HepG2 (cell line): ENCODE measurements around the gene PET100. TPM values are rescaled to one million over a fixed set of nuclear protein-coding genes. Genes with fewer than 3 reads are reported as not detected.

Experiments
- DMAP1 ChIP-seq: IDR thresholded peaks from 2 replicates; pipeline ENCODE4 v1.6.1; 2016
- EED ChIP-seq: sonication (generic); formaldehyde crosslinking; IDR thresholded peaks from 2 replicates; pipeline ENCODE4 v1.5.0; 2020; ENCODE audit warnings: mild to moderate bottlenecking, missing genetic modification reagents
- FOSL2 ChIP-seq: sonication (generic); formaldehyde crosslinking; IDR thresholded peaks from 2 replicates; pipeline ENCODE4 v1.4.0; 2020; ENCODE audit warnings: missing genetic modification reagents
- HNF4G ChIP-seq, 2 experiments: sonication (generic) in 1 of 2; formaldehyde crosslinking in 1 of 2; IDR thresholded peaks; 2 replicates each; pipeline versions ENCODE4 v1.4.0 to v1.6.1; 2011 to 2020; ENCODE audit warnings: borderline replicate concordance in 2 of 2, low read depth in 2 of 2, mild to moderate bottlenecking in 2 of 2, low read length in 1 of 2, missing genetic modification reagents in 1 of 2, moderate library complexity in 1 of 2
- MATR3 ChIP-seq: sonication (generic); formaldehyde crosslinking; IDR thresholded peaks from 2 replicates; pipeline ENCODE4 v1.4.0; 2020; ENCODE audit warnings: missing genetic modification reagents
- MAZ ChIP-seq, 2 experiments: sonication (generic) in 1 of 2; formaldehyde crosslinking in 1 of 2; IDR thresholded peaks; 2 replicates each; pipeline versions ENCODE4 v1.5.0 to v1.6.1; 2012 to 2020; ENCODE audit warnings: low read depth in 2 of 2, mild to moderate bottlenecking in 2 of 2, borderline replicate concordance in 1 of 2, improper control_type of control experiment in 1 of 2, low read length in 1 of 2, missing genetic modification reagents in 1 of 2, moderate library complexity in 1 of 2
- SRY ChIP-seq: sonication (generic); formaldehyde crosslinking; IDR thresholded peaks from 2 replicates; pipeline ENCODE4 v1.8.0; 2022; ENCODE audit warnings: mild to moderate bottlenecking, missing genetic modification reagents
- STAG1 ChIP-seq: sonication (generic); formaldehyde crosslinking; IDR thresholded peaks from 2 replicates; pipeline ENCODE4 v1.4.0; 2020; ENCODE audit warnings: missing genetic modification reagents
- WIZ ChIP-seq: sonication (generic); formaldehyde crosslinking; IDR thresholded peaks from 2 replicates; pipeline ENCODE4 v1.5.1; 2020; ENCODE audit warnings: mild to moderate bottlenecking, missing genetic modification reagents
- ZBTB3 ChIP-seq: sonication (generic); formaldehyde crosslinking; IDR thresholded peaks from 2 replicates; pipeline ENCODE4 v1.4.0; 2020; ENCODE audit warnings: low read depth, mild to moderate bottlenecking, moderate library complexity, missing genetic modification reagents, borderline replicate concordance
- ZBTB7B ChIP-seq: sonication (generic); formaldehyde crosslinking; IDR thresholded peaks from 2 replicates; pipeline ENCODE4 v1.4.0; 2020; ENCODE audit warnings: missing genetic modification reagents
- ZEB1 ChIP-seq: IDR thresholded peaks from 2 replicates; pipeline ENCODE4 v1.6.1; 2012; ENCODE audit warnings: mild to moderate bottlenecking, low read depth, inconsistent platforms; ENCODE audit not compliant: insufficient replicate concordance
- ZFP90 ChIP-seq: sonication (generic); formaldehyde crosslinking; IDR thresholded peaks from 2 replicates; pipeline ENCODE4 v1.8.0; 2022; ENCODE audit warnings: missing genetic modification reagents, mild to moderate bottlenecking, inconsistent platforms, borderline replicate concordance
- ZFY ChIP-seq: sonication (generic); formaldehyde crosslinking; IDR thresholded peaks from 2 replicates; pipeline ENCODE4 v1.4.0; 2020; ENCODE audit warnings: missing genetic modification reagents
- ZNF24 ChIP-seq: fragments of 450-650 bp; IDR thresholded peaks from 2 replicates; pipeline ENCODE4 v1.6.1; 2017; ENCODE audit warnings: antibody characterized with exemption, mild to moderate bottlenecking
- polyA plus RNA-seq, 8 experiments: library from polyadenylated mRNA; depleted of rRNA in 3 of 8; stranded (reverse) in 7 of 8; unstranded in 1 of 8; fragments of >200 nt; fragmentation: Illumina TruSeq in 4 of 8; extraction: Trizol in 4 of 8; gene quantifications; 2 replicates each; pipeline versions ENCODE4 v1.2.1 to v1.2.3, GENCODE V29; 2011 to 2016; ENCODE audit warnings: low read depth in 4 of 8, missing spikeins in 1 of 8, mixed read lengths in 1 of 8; ENCODE audit not compliant: insufficient read depth in 1 of 8
- total RNA-seq, 5 experiments: library from RNA; depleted of rRNA; stranded (reverse); fragments of >200 nt; fragmentation: Illumina TruSeq; extraction: Trizol; gene quantifications; 2 replicates each; pipeline ENCODE4 v1.2.3, GENCODE V29; 2016; ENCODE audit warnings: low read depth in 1 of 5
- TF ChIP-seq, protein P1 (sequence below): sonication (generic); formaldehyde crosslinking; IDR thresholded peaks from 2 replicates; pipeline ENCODE4 v1.4.0; 2020; ENCODE audit warnings: missing genetic modification reagents, borderline replicate concordance
- TF ChIP-seq, protein P2 (sequence below): sonication (generic); formaldehyde crosslinking; IDR thresholded peaks from 2 replicates; pipeline ENCODE4 v1.5.1; 2020; ENCODE audit warnings: mild to moderate bottlenecking, missing genetic modification reagents, moderate library complexity
- TF ChIP-seq, protein P3 (sequence below): IDR thresholded peaks from 2 replicates; pipeline ENCODE4 v1.6.1; 2012; ENCODE audit warnings: inconsistent platforms
- TF ChIP-seq, protein P4 (sequence below), 2 experiments: sonication (generic) in 1 of 2; formaldehyde crosslinking in 1 of 2; IDR thresholded peaks; 2 replicates each; pipeline versions ENCODE4 v1.4.0 to v1.6.1; 2018 to 2020; ENCODE audit warnings: missing genetic modification reagents in 2 of 2, borderline replicate concordance in 1 of 2, low read depth in 1 of 2, mild to moderate bottlenecking in 1 of 2, missing biosample characterization in 1 of 2

The PET100 gene
- total and polyA plus RNA-seq, 2 of the 13 experiments (the other 11 are each of a cell fraction or from before 2014, with no cell fraction given): 22.3 to 66.5 TPM

- TF ChIP-seq, protein P1, sequence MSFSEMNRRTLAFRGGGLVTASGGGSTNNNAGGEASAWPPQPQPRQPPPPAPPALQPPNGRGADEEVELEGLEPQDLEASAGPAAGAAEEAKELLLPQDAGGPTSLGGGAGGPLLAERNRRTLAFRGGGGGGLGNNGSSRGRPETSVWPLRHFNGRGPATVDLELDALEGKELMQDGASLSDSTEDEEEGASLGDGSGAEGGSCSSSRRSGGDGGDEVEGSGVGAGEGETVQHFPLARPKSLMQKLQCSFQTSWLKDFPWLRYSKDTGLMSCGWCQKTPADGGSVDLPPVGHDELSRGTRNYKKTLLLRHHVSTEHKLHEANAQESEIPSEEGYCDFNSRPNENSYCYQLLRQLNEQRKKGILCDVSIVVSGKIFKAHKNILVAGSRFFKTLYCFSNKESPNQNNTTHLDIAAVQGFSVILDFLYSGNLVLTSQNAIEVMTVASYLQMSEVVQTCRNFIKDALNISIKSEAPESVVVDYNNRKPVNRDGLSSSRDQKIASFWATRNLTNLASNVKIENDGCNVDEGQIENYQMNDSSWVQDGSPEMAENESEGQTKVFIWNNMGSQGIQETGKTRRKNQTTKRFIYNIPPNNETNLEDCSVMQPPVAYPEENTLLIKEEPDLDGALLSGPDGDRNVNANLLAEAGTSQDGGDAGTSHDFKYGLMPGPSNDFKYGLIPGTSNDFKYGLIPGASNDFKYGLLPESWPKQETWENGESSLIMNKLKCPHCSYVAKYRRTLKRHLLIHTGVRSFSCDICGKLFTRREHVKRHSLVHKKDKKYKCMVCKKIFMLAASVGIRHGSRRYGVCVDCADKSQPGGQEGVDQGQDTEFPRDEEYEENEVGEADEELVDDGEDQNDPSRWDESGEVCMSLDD (CRISPR knock-in tag): 0 out of 2 replicates have a peak, but pooled peaks have one; percentile 16
- TF ChIP-seq, protein P2, sequence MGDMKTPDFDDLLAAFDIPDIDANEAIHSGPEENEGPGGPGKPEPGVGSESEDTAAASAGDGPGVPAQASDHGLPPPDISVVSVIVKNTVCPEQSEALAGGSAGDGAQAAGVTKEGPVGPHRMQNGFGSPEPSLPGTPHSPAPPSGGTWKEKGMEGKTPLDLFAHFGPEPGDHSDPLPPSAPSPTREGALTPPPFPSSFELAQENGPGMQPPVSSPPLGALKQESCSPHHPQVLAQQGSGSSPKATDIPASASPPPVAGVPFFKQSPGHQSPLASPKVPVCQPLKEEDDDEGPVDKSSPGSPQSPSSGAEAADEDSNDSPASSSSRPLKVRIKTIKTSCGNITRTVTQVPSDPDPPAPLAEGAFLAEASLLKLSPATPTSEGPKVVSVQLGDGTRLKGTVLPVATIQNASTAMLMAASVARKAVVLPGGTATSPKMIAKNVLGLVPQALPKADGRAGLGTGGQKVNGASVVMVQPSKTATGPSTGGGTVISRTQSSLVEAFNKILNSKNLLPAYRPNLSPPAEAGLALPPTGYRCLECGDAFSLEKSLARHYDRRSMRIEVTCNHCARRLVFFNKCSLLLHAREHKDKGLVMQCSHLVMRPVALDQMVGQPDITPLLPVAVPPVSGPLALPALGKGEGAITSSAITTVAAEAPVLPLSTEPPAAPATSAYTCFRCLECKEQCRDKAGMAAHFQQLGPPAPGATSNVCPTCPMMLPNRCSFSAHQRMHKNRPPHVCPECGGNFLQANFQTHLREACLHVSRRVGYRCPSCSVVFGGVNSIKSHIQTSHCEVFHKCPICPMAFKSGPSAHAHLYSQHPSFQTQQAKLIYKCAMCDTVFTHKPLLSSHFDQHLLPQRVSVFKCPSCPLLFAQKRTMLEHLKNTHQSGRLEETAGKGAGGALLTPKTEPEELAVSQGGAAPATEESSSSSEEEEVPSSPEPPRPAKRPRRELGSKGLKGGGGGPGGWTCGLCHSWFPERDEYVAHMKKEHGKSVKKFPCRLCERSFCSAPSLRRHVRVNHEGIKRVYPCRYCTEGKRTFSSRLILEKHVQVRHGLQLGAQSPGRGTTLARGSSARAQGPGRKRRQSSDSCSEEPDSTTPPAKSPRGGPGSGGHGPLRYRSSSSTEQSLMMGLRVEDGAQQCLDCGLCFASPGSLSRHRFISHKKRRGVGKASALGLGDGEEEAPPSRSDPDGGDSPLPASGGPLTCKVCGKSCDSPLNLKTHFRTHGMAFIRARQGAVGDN (CRISPR knock-in tag): peak; percentile 51
- TF ChIP-seq WIZ (CRISPR knock-in tag) (0 out of 2 replicates have a peak, but pooled peaks have one; percentile 30), ZFP90 (CRISPR knock-in tag) (no peak), MATR3 (CRISPR knock-in tag) (no peak), STAG1 (CRISPR knock-in tag) (no peak), MAZ (IDR thresholded peaks at IDR 0.05; ENCODE audit: borderline replicate concordance, low read depth, low read length) (no peak), MAZ (CRISPR knock-in tag; IDR thresholded peaks at IDR 0.05; ENCODE audit: low read depth) (peak; percentile 2; the same call in 1 of the 2 replicates), ZEB1 (peak; percentile 38), HNF4G (IDR thresholded peaks at IDR 0.05; ENCODE audit: borderline replicate concordance, low read depth, low read length) (peak; percentile 82), HNF4G (CRISPR knock-in tag; IDR thresholded peaks at IDR 0.05; ENCODE audit: borderline replicate concordance, low read depth) (peak; percentile 39; the same call in 1 of the 2 replicates), ZBTB7B (CRISPR knock-in tag) (peak; percentile 37; the same call in 1 of the 2 replicates), ZBTB3 (CRISPR knock-in tag) (no peak), ZFY (CRISPR knock-in tag) (peak; percentile 66), SRY (CRISPR knock-in tag) (0 out of 2 replicates have a peak, but pooled peaks have one; percentile 16), DMAP1 (CRISPR knock-in tag) (no peak), FOSL2 (CRISPR knock-in tag) (no peak), EED (CRISPR knock-in tag) (no peak), ZNF24 (no peak)
- TF ChIP-seq, protein P3, sequence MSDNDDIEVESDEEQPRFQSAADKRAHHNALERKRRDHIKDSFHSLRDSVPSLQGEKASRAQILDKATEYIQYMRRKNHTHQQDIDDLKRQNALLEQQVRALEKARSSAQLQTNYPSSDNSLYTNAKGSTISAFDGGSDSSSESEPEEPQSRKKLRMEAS: 0 out of 2 replicates have a peak, but pooled peaks have one; percentile 8
- TF ChIP-seq, protein P4, sequence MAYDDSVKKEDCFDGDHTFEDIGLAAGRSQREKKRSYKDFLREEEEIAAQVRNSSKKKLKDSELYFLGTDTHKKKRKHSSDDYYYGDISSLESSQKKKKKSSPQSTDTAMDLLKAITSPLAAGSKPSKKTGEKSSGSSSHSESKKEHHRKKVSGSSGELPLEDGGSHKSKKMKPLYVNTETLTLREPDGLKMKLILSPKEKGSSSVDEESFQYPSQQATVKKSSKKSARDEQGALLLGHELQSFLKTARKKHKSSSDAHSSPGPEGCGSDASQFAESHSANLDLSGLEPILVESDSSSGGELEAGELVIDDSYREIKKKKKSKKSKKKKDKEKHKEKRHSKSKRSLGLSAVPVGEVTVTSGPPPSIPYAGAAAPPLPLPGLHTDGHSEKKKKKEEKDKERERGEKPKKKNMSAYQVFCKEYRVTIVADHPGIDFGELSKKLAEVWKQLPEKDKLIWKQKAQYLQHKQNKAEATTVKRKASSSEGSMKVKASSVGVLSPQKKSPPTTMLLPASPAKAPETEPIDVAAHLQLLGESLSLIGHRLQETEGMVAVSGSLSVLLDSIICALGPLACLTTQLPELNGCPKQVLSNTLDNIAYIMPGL (CRISPR knock-in tag; IDR thresholded peaks at IDR 0.05; ENCODE audit: borderline replicate concordance in 1 of 2, low read depth in 1 of 2): peak in 1 of 2 experiments; percentile 38; a peak in 2 of 4 replicates
Observed at GRCh38 chr19:7596211-7596937, 33.2 kb upstream of the PET100 start (continued).
